Measurements from ENCODE around the gene PMEL.
"Not testable (repeated sequence)": the region's sequence is repeated elsewhere in the genome, so short reads cannot be mapped to it uniquely, and the experiment has no call there.

Gene PMEL

GRCh38 chr12:55982319-55982936 lies 16.6 kb upstream of the PMEL start:
- DNase-seq = no peak

- DNase-seq = not testable (repeated sequence)
Measured at GRCh38 chr12:55981882-55982281, 16.0 kb upstream of the PMEL start.

GRCh38 chr12:55979069-55979468 lies 13.2 kb upstream of the PMEL start:
- DNase-seq = no peak

GRCh38 chr12:55978393-55978792 lies 12.6 kb upstream of the PMEL start:
- DNase-seq = no peak

GRCh38 chr12:55974308-55974730 lies 8.5 kb upstream of the PMEL start:
- DNase-seq = no peak

- DNase-seq = peak; percentile 100
Measured at GRCh38 chr12:55973599-55974307, 7.9 kb upstream of the PMEL start, which contains the start of gene RAB5B. Gene RAB5B, plus strand, starts transcription at chr12:55974078. Its CDS starts 12,883 bp downstream, at chr12:55986961.

GRCh38 chr12:55972911-55973598 lies 7.2 kb upstream of the PMEL start:
- DNase-seq = no peak

GRCh38 chr12:55972456-55972855 lies 6.6 kb upstream of the PMEL start:
- no peak for DNase-seq

- DNase-seq = no peak
Measured at GRCh38 chr12:55972042-55972441, 6.2 kb upstream of the PMEL start.

- no peak for DNase-seq
Measured at GRCh38 chr12:55970775-55971174, 4.9 kb upstream of the PMEL start.

GRCh38 chr12:55969356-55969755 lies 3.5 kb upstream of the PMEL start:
- DNase-seq = no peak

- peak; percentile 42 for DNase-seq
Measured at GRCh38 chr12:55966408-55967281, 803 bp upstream of the PMEL start, which contains the start of gene CDK2. Gene CDK2, plus strand, starts transcription at chr12:55966830. Its CDS starts 179 bp downstream, at chr12:55967009.

GRCh38 chr12:55965240-55965639 lies 602 bp downstream of the PMEL start:
- DNase-seq = no peak

GRCh38 chr12:55963760-55964159 lies 2.1 kb downstream of the PMEL start:
- no peak for DNase-seq

- no peak for DNase-seq
Measured at GRCh38 chr12:55957106-55957859, 8.6 kb downstream of the PMEL start.

GRCh38 chr12:55955800-55956508 lies 9.9 kb downstream of the PMEL start:
- no peak for DNase-seq

GRCh38 chr12:55955344-55955743 lies 10.5 kb downstream of the PMEL start:
- DNase-seq = no peak

GRCh38 chr12:55946553-55946952 lies 19.3 kb downstream of the PMEL start:
- DNase-seq = no peak

GRCh38 chr12:55942577-55943136 lies 23.2 kb downstream of the PMEL start:
- no peak for DNase-seq

- DNase-seq = no peak
Measured at GRCh38 chr12:55942055-55942454, 23.8 kb downstream of the PMEL start.

Measured in NCI-H1092 treated with DMSO at 0.1 percent for 48 hours (cell line).